PC-9 (cell line): ENCODE data around the gene CDX2. TPM values are rescaled to one million over a fixed set of nuclear protein-coding genes. Genes with fewer than 3 reads are reported as not detected.
"Not testable (repeated sequence)": the region's sequence is repeated elsewhere in the genome, so short reads cannot be mapped to it uniquely, and the experiment has no call there.

Experiments
- BruUV-seq: library from RNA; stranded (reverse); fragments of 400-500 nt; replicated peaks from 2 replicates; lab custom pipeline; 2021; lab: Mats Ljungman, UMichigan
- CTCF ChIA-PET: fragments of 300-600 bp; sonication (Branson Sonifier 250); formaldehyde crosslinking; loops from one replicate; lab custom pipeline; 2022; ENCODE audit warnings: antibody characterized with exemption; lab: Charles Lee
- POLR2A ChIA-PET: fragments of 300-600 bp; sonication (Branson Sonifier 250); formaldehyde crosslinking; loops from one replicate; lab custom pipeline; 2022; ENCODE audit warnings: antibody characterized with exemption; ENCODE audit not compliant: unreplicated experiment; lab: Charles Lee
- DNase-seq, 2 experiments: peaks; one replicate each; pipeline versions ENCODE4 v3.0.0 to v3.0.0-alpha.2; 2015 to 2022; ENCODE audit warnings: mixed read lengths in 1 of 2
- H2AFZ ChIP-seq: fragments of 200-600 bp; sonication (generic); 2 replicates; pipeline ENCODE4 v1.8.1; 2017; ENCODE audit warnings: antibody characterized with exemption
- H3F3A ChIP-seq: fragments of 200-600 bp; sonication (generic); 2 replicates; pipeline ENCODE4 v1.8.1; 2017; ENCODE audit warnings: antibody characterized with exemption, mild to moderate bottlenecking, low read depth; ENCODE audit not compliant: insufficient read depth
- H3K27ac ChIP-seq: fragments of 200-600 bp; sonication (generic); 2 replicates; pipeline ENCODE4 v1.6.1; 2016; ENCODE audit warnings: mixed run types
- H3K27me3 ChIP-seq: fragments of 200-600 bp; sonication (generic); 2 replicates; pipeline ENCODE4 v1.6.1; 2016; ENCODE audit warnings: low read depth, mixed run types; ENCODE audit not compliant: insufficient read depth
- H3K36me3 ChIP-seq: fragments of 200-600 bp; sonication (generic); 2 replicates; pipeline ENCODE4 v1.6.1; 2016; ENCODE audit warnings: low read depth, mixed run types
- H3K4me1 ChIP-seq: fragments of 200-600 bp; sonication (generic); replicated peaks from 2 replicates; pipeline ENCODE4 v1.6.1; 2016; ENCODE audit warnings: mixed run types; ENCODE audit not compliant: insufficient read depth
- H3K4me2 ChIP-seq: fragments of 200-600 bp; sonication (generic); 2 replicates; pipeline ENCODE4 v1.6.1; 2017; ENCODE audit warnings: mixed run types
- H3K4me3 ChIP-seq: fragments of 200-600 bp; sonication (generic); 2 replicates; pipeline ENCODE4 v1.6.1; 2016; ENCODE audit warnings: mixed run types
- H3K79me2 ChIP-seq: fragments of 200-600 bp; sonication (generic); 2 replicates; pipeline ENCODE4 v1.6.1; 2017; ENCODE audit warnings: low read depth, mixed run types
- H3K9me2 ChIP-seq: fragments of 200-600 bp; sonication (generic); 2 replicates; pipeline ENCODE4 v1.8.1; 2017; ENCODE audit warnings: mild to moderate bottlenecking; ENCODE audit not compliant: insufficient read depth
- H3K9me3 ChIP-seq: fragments of 200-600 bp; sonication (generic); 2 replicates; pipeline ENCODE4 v1.8.1; 2016; ENCODE audit warnings: low read depth; ENCODE audit not compliant: insufficient read depth
- H4K20me1 ChIP-seq: fragments of 200-600 bp; sonication (generic); 2 replicates; pipeline ENCODE4 v1.8.1; 2017; ENCODE audit not compliant: insufficient read depth
- EZH2 ChIP-seq: fragments of 200-600 bp; sonication (generic); IDR thresholded peaks from 2 replicates; pipeline ENCODE4 v1.8.0; 2017; ENCODE audit warnings: antibody characterized with exemption, low read depth
- intact Hi-C: fragments of 100-400 bp; cut with micrococcal nuclease; formaldehyde crosslinking; loops from one replicate; pipeline ENCODE4 v1.10.0; 2022; ENCODE audit not compliant: unreplicated experiment
- total RNA-seq: library from RNA; stranded (reverse); gene quantifications from 2 replicates; pipeline ENCODE4 v1.2.3, GENCODE V29; 2021
- TF ChIP-seq, protein P1 (sequence below): fragments of 200-600 bp; sonication (generic); conservative IDR thresholded peaks from 2 replicates; pipeline ENCODE4 v1.6.1; 2017; ENCODE audit warnings: mixed run types, antibody characterized with exemption, mild to moderate bottlenecking, moderate library complexity

The CDX2 gene
- total RNA-seq, 1 experiment from 2014 or later, result not detected

DNA sequence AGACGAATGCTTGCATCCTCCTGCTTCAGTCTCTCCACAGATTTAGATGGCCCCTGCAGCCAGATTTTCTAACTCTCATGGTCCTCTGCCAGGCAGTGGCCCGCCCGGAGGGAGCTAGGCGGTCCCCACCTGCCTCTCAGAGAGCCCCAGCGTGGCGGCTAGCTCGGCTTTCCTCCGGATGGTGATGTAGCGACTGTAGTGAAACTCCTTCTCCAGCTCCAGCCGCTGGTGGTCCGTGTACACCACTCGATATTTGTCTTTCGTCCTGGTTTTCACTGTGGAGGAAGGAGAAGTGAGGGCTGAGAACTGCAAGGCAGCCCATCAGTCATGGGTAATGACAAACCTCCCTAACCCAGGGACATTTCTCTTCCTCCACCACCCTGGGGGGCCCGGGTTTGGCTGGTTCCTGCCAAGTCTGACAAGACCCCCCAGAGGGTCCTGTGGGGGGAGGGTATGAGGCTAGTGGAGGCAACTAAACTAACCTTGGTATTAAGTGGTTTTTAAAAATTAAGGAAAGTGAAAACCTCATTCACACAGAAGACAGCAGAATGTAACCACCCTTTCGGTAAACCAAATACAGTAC, 4.3 kb downstream of the CDX2 start:
- H3K4me2 ChIP-seq, result no peak overlapping the region
- H3K9me2 ChIP-seq, result no peaks in the 10 kb centered on the region
- peaks cover 27% of the 10 kb centered on the region for H3K4me1 ChIP-seq
- no peaks in the 10 kb centered on the region for H3F3A ChIP-seq
- TF ChIP-seq EZH2, result no peak
- TF ChIP-seq, protein P1, sequence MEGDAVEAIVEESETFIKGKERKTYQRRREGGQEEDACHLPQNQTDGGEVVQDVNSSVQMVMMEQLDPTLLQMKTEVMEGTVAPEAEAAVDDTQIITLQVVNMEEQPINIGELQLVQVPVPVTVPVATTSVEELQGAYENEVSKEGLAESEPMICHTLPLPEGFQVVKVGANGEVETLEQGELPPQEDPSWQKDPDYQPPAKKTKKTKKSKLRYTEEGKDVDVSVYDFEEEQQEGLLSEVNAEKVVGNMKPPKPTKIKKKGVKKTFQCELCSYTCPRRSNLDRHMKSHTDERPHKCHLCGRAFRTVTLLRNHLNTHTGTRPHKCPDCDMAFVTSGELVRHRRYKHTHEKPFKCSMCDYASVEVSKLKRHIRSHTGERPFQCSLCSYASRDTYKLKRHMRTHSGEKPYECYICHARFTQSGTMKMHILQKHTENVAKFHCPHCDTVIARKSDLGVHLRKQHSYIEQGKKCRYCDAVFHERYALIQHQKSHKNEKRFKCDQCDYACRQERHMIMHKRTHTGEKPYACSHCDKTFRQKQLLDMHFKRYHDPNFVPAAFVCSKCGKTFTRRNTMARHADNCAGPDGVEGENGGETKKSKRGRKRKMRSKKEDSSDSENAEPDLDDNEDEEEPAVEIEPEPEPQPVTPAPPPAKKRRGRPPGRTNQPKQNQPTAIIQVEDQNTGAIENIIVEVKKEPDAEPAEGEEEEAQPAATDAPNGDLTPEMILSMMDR, result no peak
- no peak overlapping the region for H3K4me3 ChIP-seq
- H3K79me2 ChIP-seq, result no peaks in the 10 kb centered on the region
- H4K20me1 ChIP-seq, result no peaks in the 10 kb centered on the region
- DNase-seq, result no peak
- intact Hi-C loops, result no loop called here
- H3K27ac ChIP-seq, result no peak overlapping the region
- POLR2A ChIA-PET, result no interaction called here
- CTCF ChIA-PET, result no interaction called here
- no peaks in the 10 kb centered on the region for H3K9me3 ChIP-seq
- peaks cover 19% of the 10 kb centered on the region for H3K27me3 ChIP-seq
- no TSS peak for BruUV-seq
- no peak overlapping the region for H2AFZ ChIP-seq
- H3K36me3 ChIP-seq, result no peaks in the 10 kb centered on the region

DNA sequence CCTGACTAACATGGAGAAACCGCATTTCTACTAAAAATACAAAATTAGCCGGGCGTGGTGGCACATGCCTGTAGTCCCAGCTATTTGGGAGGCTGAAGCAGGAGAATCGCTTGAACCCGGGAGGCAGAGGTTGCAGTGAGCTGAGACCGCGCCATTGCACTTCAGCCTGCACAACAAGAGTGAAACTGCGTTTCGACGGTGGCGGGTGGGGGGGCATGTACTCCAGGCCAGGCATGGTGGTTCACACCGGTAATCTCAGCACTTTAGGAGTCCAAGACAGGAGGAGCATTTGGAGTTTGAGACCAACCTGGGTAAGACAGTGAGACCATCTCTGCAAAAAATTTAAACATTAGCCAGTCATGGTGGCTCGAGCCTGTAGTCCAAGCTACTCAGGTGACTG, 4.9 kb downstream of the CDX2 start:
- H3K4me3 ChIP-seq, POLR2A ChIA-PET, H2AFZ ChIP-seq, CTCF ChIA-PET, H3K9me3 ChIP-seq, DNase-seq, H4K20me1 ChIP-seq, BruUV-seq, H3K36me3 ChIP-seq, H3K4me2 ChIP-seq, H3K9me2 ChIP-seq, H3K27ac ChIP-seq, H3F3A ChIP-seq, intact Hi-C loops, H3K79me2 ChIP-seq: not testable (repeated sequence)
- Histone ChIP-seq H3K27me3 (peaks cover 13% of the 10 kb centered on the region), H3K4me1 (peaks cover 33% of the 10 kb centered on the region)

DNA sequence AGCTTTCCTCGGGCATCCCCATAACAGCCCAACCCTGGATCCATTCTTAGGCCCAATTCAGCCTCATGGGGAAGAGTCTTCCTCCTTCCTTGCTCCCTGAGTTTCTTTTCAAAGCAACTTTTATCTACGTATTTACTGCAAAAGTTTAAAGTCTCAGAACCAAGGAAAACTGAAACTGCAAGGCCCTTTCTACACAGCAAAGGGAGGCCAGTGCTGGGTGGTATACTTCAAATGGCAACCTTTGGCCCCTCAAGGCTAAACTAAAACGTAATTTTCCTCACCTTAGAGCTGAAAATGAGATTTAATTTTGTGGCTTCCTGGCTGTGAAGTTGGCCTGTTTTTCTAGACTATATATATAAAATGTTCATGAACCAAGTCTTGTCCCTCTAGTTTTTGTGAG, 5.6 kb downstream of the CDX2 start:
- BruUV-seq, result no TSS peak
- CTCF ChIA-PET, result no interaction called here
- no peak for TF ChIP-seq EZH2
- TF ChIP-seq, protein P1, result no peak

DNA sequence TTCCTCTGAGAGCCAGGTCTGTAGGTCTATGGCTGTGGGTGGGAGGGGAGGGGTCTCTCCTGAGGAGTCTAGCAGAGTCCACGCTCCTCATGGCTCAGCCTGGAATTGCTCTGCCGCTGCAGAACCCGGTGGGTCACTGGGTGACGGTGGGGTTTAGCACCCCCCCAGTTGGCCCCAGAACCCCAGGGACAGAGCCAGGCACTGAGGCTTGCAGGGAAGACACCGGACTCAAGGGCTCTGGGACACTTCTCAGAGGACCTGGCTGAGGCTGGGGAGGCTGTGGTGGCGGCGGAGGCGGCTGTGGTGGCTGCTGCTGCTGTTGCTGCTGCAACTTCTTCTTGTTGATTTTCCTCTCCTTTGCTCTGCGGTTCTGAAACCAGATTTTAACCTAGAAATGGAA, 6.1 kb downstream of the CDX2 start:
- no peaks in the 10 kb centered on the region for H3K9me2 ChIP-seq
- TF ChIP-seq, protein P1, result no peak
- TF ChIP-seq EZH2, result no peak
- H3K4me3 ChIP-seq, result no peak overlapping the region
- 0 out of 2 replicates have a peak, but pooled peaks cover 1% of the 10 kb centered on the region for H3F3A ChIP-seq
- no peaks in the 10 kb centered on the region for H3K79me2 ChIP-seq
- peaks cover 45% of the 10 kb centered on the region for H3K4me1 ChIP-seq
- intact Hi-C loops, result no loop called here
- H2AFZ ChIP-seq, result no peak overlapping the region
- H3K27ac ChIP-seq, result no peak overlapping the region
- no peak for DNase-seq
- peaks cover 13% of the 10 kb centered on the region for H3K27me3 ChIP-seq
- ChIA-PET POLR2A (no interaction called here), CTCF (no interaction called here)
- H3K36me3 ChIP-seq, result no peaks in the 10 kb centered on the region
- no peak overlapping the region for H3K4me2 ChIP-seq
- BruUV-seq, result no TSS peak
- no peaks in the 10 kb centered on the region for H3K9me3 ChIP-seq
- no peaks in the 10 kb centered on the region for H4K20me1 ChIP-seq

More for the DNA sequence above, 5.6 kb downstream of the CDX2 start:
- H3K36me3 ChIP-seq, result no peaks in the 10 kb centered on the region
- no peaks in the 10 kb centered on the region for H3K9me3 ChIP-seq
- intact Hi-C loops, result no loop called here
- H3K27me3 ChIP-seq, result peaks cover 13% of the 10 kb centered on the region
- no peak overlapping the region for H3K27ac ChIP-seq
- no peak for DNase-seq
- H3K4me3 ChIP-seq, result no peak overlapping the region
- H3K4me1 ChIP-seq, result peaks cover 40% of the 10 kb centered on the region
- H3K79me2 ChIP-seq, result no peaks in the 10 kb centered on the region
- no peaks in the 10 kb centered on the region for H3K9me2 ChIP-seq
- H2AFZ ChIP-seq, result no peak overlapping the region
- no peak overlapping the region for H3K4me2 ChIP-seq
- no peaks in the 10 kb centered on the region for H3F3A ChIP-seq
- no peaks in the 10 kb centered on the region for H4K20me1 ChIP-seq
- POLR2A ChIA-PET, result no interaction called here
